T-helper 17 cell (primary cell): ENCODE measurements around the gene POU2F2. TPM values are rescaled to one million over a fixed set of nuclear protein-coding genes. Genes with fewer than 3 reads are reported as not detected.

Source experiments
- ATAC-seq: fragments of 150-1000 bp; cut with Tn5 transposase; 2 replicates; pipeline ENCODE4 v1.10.0; 2021; ENCODE audit warnings: mild to moderate bottlenecking, moderate library complexity
- DNase-seq, 3 donors: peaks; one replicate each; pipeline versions ENCODE4 v3.0.0 to v3.0.0-alpha.2; 2020 to 2021
- H3K9me3 ChIP-seq: one replicate; pipeline ENCODE4 v1.7.0; 2013; ENCODE audit warnings: low read length, mild to moderate bottlenecking; ENCODE audit not compliant: control insufficient read depth, poor library complexity, severe bottlenecking
- H3K27ac Mint-ChIP-seq: one replicate; pipeline ENCODE4 v1.8.0; 2022; ENCODE audit warnings: mild to moderate bottlenecking, moderate library complexity, mixed read lengths
- H3K27me3 Mint-ChIP-seq: one replicate; pipeline ENCODE4 v1.8.0; 2022; ENCODE audit warnings: mixed read lengths
- H3K36me3 Mint-ChIP-seq: one replicate; pipeline ENCODE4 v1.8.0; 2022; ENCODE audit warnings: low read depth, mixed read lengths
- H3K4me1 Mint-ChIP-seq: one replicate; pipeline ENCODE4 v1.8.0; 2022; ENCODE audit warnings: mild to moderate bottlenecking, mixed read lengths
- H3K4me3 Mint-ChIP-seq: one replicate; pipeline ENCODE4 v1.8.0; 2022; ENCODE audit warnings: mild to moderate bottlenecking, moderate library complexity, mixed read lengths
- total RNA-seq, 4 donors: library from RNA in 2 of 4; stranded (reverse) in 2 of 4; gene quantifications; one replicate each; pipeline ENCODE4 v1.2.3 and lab custom pipeline; 2022 to 2026

The POU2F2 gene
- total RNA-seq, 2 donors from 2014 or later: 24.5 to 42.7 TPM

- Mint-ChIP-seq H3K27me3 (no peaks in the 10 kb centered on the region), H3K4me1 (peaks cover 36% of the 10 kb centered on the region), H3K4me3 (no peak overlapping the region), H3K36me3 (peaks cover 10% of the 10 kb centered on the region), H3K27ac (no peak overlapping the region)
- no peak for ATAC-seq
- DNase-seq: no peak
- no peaks in the 10 kb centered on the region for H3K9me3 ChIP-seq
Measured at GRCh38 chr19:42151782-42152684, 19.8 kb upstream of the POU2F2 start.

GRCh38 chr19:42150911-42151361 is 18.7 kb upstream of the POU2F2 start:
- Mint-ChIP-seq H3K27ac (no peak overlapping the region), H3K4me3 (no peak overlapping the region), H3K36me3 (peaks cover 10% of the 10 kb centered on the region), H3K27me3 (no peaks in the 10 kb centered on the region), H3K4me1 (peaks cover 44% of the 10 kb centered on the region)
- ATAC-seq (no peak), DNase-seq (no peak)
- H3K9me3 ChIP-seq: no peaks in the 10 kb centered on the region

- no peak overlapping the region for H3K4me3 Mint-ChIP-seq
- no peaks in the 10 kb centered on the region for H3K9me3 ChIP-seq
- ATAC-seq (no peak), DNase-seq (no peak)
- peaks cover 41% of the 10 kb centered on the region for H3K4me1 Mint-ChIP-seq
- H3K36me3 Mint-ChIP-seq: peaks cover 8% of the 10 kb centered on the region
- no peak overlapping the region for H3K27ac Mint-ChIP-seq
- H3K27me3 Mint-ChIP-seq: no peaks in the 10 kb centered on the region
Measured at GRCh38 chr19:42150364-42150763, 18.1 kb upstream of the POU2F2 start.

GRCh38 chr19:42149447-42150202 is 17.4 kb upstream of the POU2F2 start:
- peaks cover 10% of the 10 kb centered on the region for H3K36me3 Mint-ChIP-seq
- no peak for DNase-seq
- H3K9me3 ChIP-seq: no peaks in the 10 kb centered on the region
- H3K4me3 Mint-ChIP-seq: no peak overlapping the region
- H3K27me3 Mint-ChIP-seq: no peaks in the 10 kb centered on the region
- ATAC-seq: no peak
- H3K4me1 Mint-ChIP-seq: peaks cover 36% of the 10 kb centered on the region
- peak overlapping the region; percentile 32 for H3K27ac Mint-ChIP-seq

- peaks cover 37% of the 10 kb centered on the region for H3K4me1 Mint-ChIP-seq
- H3K27me3 Mint-ChIP-seq: no peaks in the 10 kb centered on the region
- peaks cover 10% of the 10 kb centered on the region for H3K36me3 Mint-ChIP-seq
- no peak for DNase-seq
- peak; percentile 94 for ATAC-seq
- no peaks in the 10 kb centered on the region for H3K9me3 ChIP-seq
- H3K27ac Mint-ChIP-seq: no peak overlapping the region
- H3K4me3 Mint-ChIP-seq: no peak overlapping the region
Measured at GRCh38 chr19:42148266-42148665, 16.0 kb upstream of the POU2F2 start.

GRCh38 chr19:42143341-42144234 is 11.3 kb upstream of the POU2F2 start:
- H3K27ac Mint-ChIP-seq: peak overlapping the region; percentile 78
- ATAC-seq (no peak), DNase-seq (no peak)
- H3K9me3 ChIP-seq: no peaks in the 10 kb centered on the region
- peaks cover 6% of the 10 kb centered on the region for H3K36me3 Mint-ChIP-seq
- H3K4me1 Mint-ChIP-seq: peaks cover 38% of the 10 kb centered on the region
- H3K4me3 Mint-ChIP-seq: no peak overlapping the region
- no peaks in the 10 kb centered on the region for H3K27me3 Mint-ChIP-seq

GRCh38 chr19:42140125-42140754 is 8.0 kb upstream of the POU2F2 start:
- DNase-seq: no peak
- peaks cover 14% of the 10 kb centered on the region for H3K36me3 Mint-ChIP-seq
- H3K9me3 ChIP-seq: no peaks in the 10 kb centered on the region
- peaks cover 33% of the 10 kb centered on the region for H3K4me1 Mint-ChIP-seq
- no peak for ATAC-seq
- no peak overlapping the region for H3K4me3 Mint-ChIP-seq
- no peak overlapping the region for H3K27ac Mint-ChIP-seq
- H3K27me3 Mint-ChIP-seq: no peaks in the 10 kb centered on the region

GRCh38 chr19:42134535-42135070 is 2.4 kb upstream of the POU2F2 start:
- DNase-seq: no peak
- no peak for ATAC-seq
- H3K27ac Mint-ChIP-seq: no peak overlapping the region
- no peaks in the 10 kb centered on the region for H3K27me3 Mint-ChIP-seq
- H3K36me3 Mint-ChIP-seq: peaks cover 12% of the 10 kb centered on the region
- H3K9me3 ChIP-seq: no peaks in the 10 kb centered on the region
- H3K4me1 Mint-ChIP-seq: peaks cover 59% of the 10 kb centered on the region
- H3K4me3 Mint-ChIP-seq: no peak overlapping the region

- peaks cover 6% of the 10 kb centered on the region for H3K36me3 Mint-ChIP-seq
- ATAC-seq: peak; percentile 71
- H3K27me3 Mint-ChIP-seq: no peaks in the 10 kb centered on the region
- H3K27ac Mint-ChIP-seq: peak overlapping the region; percentile 97
- peaks cover 67% of the 10 kb centered on the region for H3K4me1 Mint-ChIP-seq
- peak; percentile 83 to 93 (median 84) for DNase-seq
- no peaks in the 10 kb centered on the region for H3K9me3 ChIP-seq
- peak overlapping the region; percentile 97 for H3K4me3 Mint-ChIP-seq
Measured at GRCh38 chr19:42132851-42133528, 744 bp upstream of the POU2F2 start.

GRCh38 chr19:42131149-42132029 is 857 bp downstream of the POU2F2 start:
- DNase-seq: no peak
- H3K27me3 Mint-ChIP-seq: no peaks in the 10 kb centered on the region
- H3K4me3 Mint-ChIP-seq: peak overlapping the region; percentile 97
- ATAC-seq: no peak
- peak overlapping the region; percentile 97 for H3K27ac Mint-ChIP-seq
- H3K36me3 Mint-ChIP-seq: peaks cover 2% of the 10 kb centered on the region
- no peaks in the 10 kb centered on the region for H3K9me3 ChIP-seq
- H3K4me1 Mint-ChIP-seq: peaks cover 73% of the 10 kb centered on the region

GRCh38 chr19:42130254-42130573 is 2.0 kb downstream of the POU2F2 start:
- peak overlapping the region; percentile 97 for H3K4me3 Mint-ChIP-seq
- no peak for ATAC-seq
- H3K4me1 Mint-ChIP-seq: peaks cover 72% of the 10 kb centered on the region
- DNase-seq: no peak
- peak overlapping the region; percentile 97 for H3K27ac Mint-ChIP-seq
- peaks cover 5% of the 10 kb centered on the region for H3K36me3 Mint-ChIP-seq
- H3K27me3 Mint-ChIP-seq: no peaks in the 10 kb centered on the region
- H3K9me3 ChIP-seq: no peaks in the 10 kb centered on the region
